MM.1S (cell line): ENCODE results near the gene G6PC1.

Experiments
- DNase-seq: peaks from one replicate; pipeline ENCODE4 v3.0.0-alpha.2; 2015
- H2AFZ ChIP-seq: fragments of 300-600 bp; sonication (generic); 2 replicates; pipeline ENCODE4 v1.6.0; 2016; ENCODE audit warnings: antibody characterized with exemption, low read length
- H3F3A ChIP-seq: fragments of 300-600 bp; sonication (generic); 2 replicates; pipeline ENCODE4 v1.6.1; 2016; ENCODE audit warnings: mild to moderate bottlenecking, antibody characterized with exemption, low read length, moderate library complexity, mixed read lengths; ENCODE audit not compliant: insufficient read depth
- H3K27ac ChIP-seq: fragments of 300-600 bp; sonication (generic); 2 replicates; pipeline ENCODE4 v1.5.1; 2016; ENCODE audit warnings: mild to moderate bottlenecking, low read length
- H3K27me3 ChIP-seq: fragments of 300-600 bp; sonication (generic); replicated peaks from 2 replicates; pipeline ENCODE4 v1.6.0; 2016; ENCODE audit warnings: low read length; ENCODE audit not compliant: insufficient read depth
- H3K36me3 ChIP-seq: fragments of 300-600 bp; sonication (generic); replicated peaks from 2 replicates; pipeline ENCODE4 v1.6.1; 2016; ENCODE audit warnings: mild to moderate bottlenecking, low read length, mixed read lengths; ENCODE audit not compliant: insufficient read depth
- H3K4me1 ChIP-seq: fragments of 300-600 bp; sonication (generic); 2 replicates; pipeline ENCODE4 v1.6.1; 2016; ENCODE audit warnings: low read length, mixed read lengths
- H3K4me2 ChIP-seq: fragments of 300-600 bp; sonication (generic); 2 replicates; pipeline ENCODE4 v1.6.0; 2016; ENCODE audit warnings: low read depth, low read length
- H3K4me3 ChIP-seq: fragments of 300-600 bp; sonication (generic); 2 replicates; pipeline ENCODE4 v1.5.1; 2016; ENCODE audit warnings: low read length, mixed read lengths
- H3K79me2 ChIP-seq: fragments of 300-600 bp; sonication (generic); 2 replicates; pipeline ENCODE4 v1.6.1; 2016; ENCODE audit warnings: mixed run types, low read length, mixed read lengths
- H3K9ac ChIP-seq: fragments of 300-600 bp; sonication (generic); 2 replicates; pipeline ENCODE4 v1.6.1; 2016; ENCODE audit warnings: low read length, mixed read lengths
- H3K9me2 ChIP-seq: fragments of 300-600 bp; sonication (generic); replicated peaks from 2 replicates; pipeline ENCODE4 v1.6.1; 2016; ENCODE audit warnings: mild to moderate bottlenecking, low read length, mixed read lengths; ENCODE audit not compliant: insufficient read depth
- H3K9me3 ChIP-seq: fragments of 300-600 bp; sonication (generic); replicated peaks from 2 replicates; pipeline ENCODE4 v1.6.1; 2016; ENCODE audit warnings: mild to moderate bottlenecking, low read length, mixed read lengths; ENCODE audit not compliant: insufficient read depth
- H4K20me1 ChIP-seq: fragments of 300-600 bp; sonication (generic); 2 replicates; pipeline ENCODE4 v1.6.1; 2016; ENCODE audit warnings: mild to moderate bottlenecking, low read length, moderate library complexity, mixed read lengths; ENCODE audit not compliant: insufficient read depth
- CTCF ChIP-seq: fragments of 300-600 bp; sonication (generic); IDR thresholded peaks from 2 replicates; pipeline ENCODE4 v1.5.1; 2016; ENCODE audit warnings: antibody characterized with exemption, low read length, mixed read lengths
- EZH2 ChIP-seq: fragments of 300-600 bp; sonication (generic); optimal IDR thresholded peaks from 2 replicates; pipeline ENCODE3; 2017; ENCODE audit warnings: low read depth, mild to moderate bottlenecking, antibody characterized with exemption, low read length, mixed read lengths
- EZH2phosphoT487 ChIP-seq: fragments of 300-600 bp; sonication (generic); IDR thresholded peaks from 2 replicates; pipeline ENCODE4 v1.6.1; 2018; ENCODE audit warnings: antibody characterized with exemption, low read length

The G6PC1 gene

GRCh38 chr17:42852351-42852750 lies 48.2 kb upstream of the G6PC1 start:
- no peak overlapping the region for H3K9ac ChIP-seq
- H3K4me1 ChIP-seq, result peaks cover 33% of the 10 kb centered on the region
- TF ChIP-seq CTCF (no peak), EZH2phosphoT487 (no peak), EZH2 (no peak)
- no peak for DNase-seq
- H3K27ac ChIP-seq, result peak overlapping the region; percentile 97
- H4K20me1 ChIP-seq, result no peaks in the 10 kb centered on the region
- H3K9me2 ChIP-seq, result no peaks in the 10 kb centered on the region
- no peak overlapping the region for H3K4me3 ChIP-seq
- peaks cover 22% of the 10 kb centered on the region for H3F3A ChIP-seq
- peak overlapping the region; percentile 62; the same call in 1 of the 2 replicates for H3K4me2 ChIP-seq
- H2AFZ ChIP-seq, result no peak overlapping the region
- no peaks in the 10 kb centered on the region for H3K9me3 ChIP-seq
- no peaks in the 10 kb centered on the region for H3K79me2 ChIP-seq
- no peaks in the 10 kb centered on the region for H3K27me3 ChIP-seq
- H3K36me3 ChIP-seq, result no peaks in the 10 kb centered on the region

DNA sequence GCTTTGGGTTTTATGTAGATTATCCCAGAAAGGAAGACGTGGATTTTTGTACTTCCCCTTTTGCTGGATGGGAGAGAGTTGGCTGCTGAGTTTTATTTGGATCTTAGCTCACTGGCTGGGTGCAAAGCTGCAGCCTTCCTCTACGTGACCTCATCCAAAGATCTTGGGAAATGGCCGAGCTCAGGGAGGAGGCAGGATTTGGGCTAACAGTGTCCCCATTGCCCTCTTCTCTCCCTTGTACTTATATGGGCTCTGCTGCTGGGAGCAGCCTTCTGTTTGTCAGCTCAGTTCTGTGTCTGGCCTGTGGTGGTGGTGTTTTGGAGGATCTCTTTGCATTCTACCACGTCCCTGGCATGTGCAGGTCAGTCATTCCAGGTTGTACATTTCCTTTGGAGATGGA lies 47.6 kb upstream of the G6PC1 start:
- H3K4me1 ChIP-seq, result peaks cover 33% of the 10 kb centered on the region
- no peaks in the 10 kb centered on the region for H3K27me3 ChIP-seq
- peak overlapping the region; percentile 52 for H2AFZ ChIP-seq
- H3K36me3 ChIP-seq, result no peaks in the 10 kb centered on the region
- peak overlapping the region; percentile 97 for H3K27ac ChIP-seq
- H3K9ac ChIP-seq, result peak overlapping the region; percentile 52
- H3K79me2 ChIP-seq, result no peaks in the 10 kb centered on the region
- no peaks in the 10 kb centered on the region for H4K20me1 ChIP-seq
- TF ChIP-seq CTCF (peak; percentile 3; the same call in 1 of the 2 replicates), EZH2 (no peak)
- peak overlapping the region; percentile 62 for H3K4me2 ChIP-seq
- no peaks in the 10 kb centered on the region for H3K9me2 ChIP-seq
- peak overlapping the region; percentile 26; the same call in 1 of the 2 replicates for H3K4me3 ChIP-seq
- no peaks in the 10 kb centered on the region for H3K9me3 ChIP-seq
- peaks cover 20% of the 10 kb centered on the region for H3F3A ChIP-seq
- DNase-seq, result no peak

- Histone ChIP-seq H3K36me3 (no peaks in the 10 kb centered on the region), H3K4me3 (peak overlapping the region; percentile 15; the same call in 1 of the 2 replicates), H2AFZ (peak overlapping the region; percentile 69), H3K4me2 (peak overlapping the region; percentile 62), H3K27ac (peak overlapping the region; percentile 97), H3K27me3 (no peaks in the 10 kb centered on the region), H4K20me1 (no peaks in the 10 kb centered on the region), H3F3A (peaks cover 18% of the 10 kb centered on the region), H3K9me2 (no peaks in the 10 kb centered on the region), H3K4me1 (peaks cover 33% of the 10 kb centered on the region), H3K79me2 (no peaks in the 10 kb centered on the region), H3K9ac (peak overlapping the region; percentile 69), H3K9me3 (no peaks in the 10 kb centered on the region)
- TF ChIP-seq EZH2phosphoT487 (no peak), CTCF (no peak), EZH2 (no peak)
- DNase-seq, result peak; percentile 87
These were observed 47.0 kb upstream of the G6PC1 start for GRCh38 chr17:42853597-42853967.
